Measurements from ENCODE around the gene CALML6.

DNA sequence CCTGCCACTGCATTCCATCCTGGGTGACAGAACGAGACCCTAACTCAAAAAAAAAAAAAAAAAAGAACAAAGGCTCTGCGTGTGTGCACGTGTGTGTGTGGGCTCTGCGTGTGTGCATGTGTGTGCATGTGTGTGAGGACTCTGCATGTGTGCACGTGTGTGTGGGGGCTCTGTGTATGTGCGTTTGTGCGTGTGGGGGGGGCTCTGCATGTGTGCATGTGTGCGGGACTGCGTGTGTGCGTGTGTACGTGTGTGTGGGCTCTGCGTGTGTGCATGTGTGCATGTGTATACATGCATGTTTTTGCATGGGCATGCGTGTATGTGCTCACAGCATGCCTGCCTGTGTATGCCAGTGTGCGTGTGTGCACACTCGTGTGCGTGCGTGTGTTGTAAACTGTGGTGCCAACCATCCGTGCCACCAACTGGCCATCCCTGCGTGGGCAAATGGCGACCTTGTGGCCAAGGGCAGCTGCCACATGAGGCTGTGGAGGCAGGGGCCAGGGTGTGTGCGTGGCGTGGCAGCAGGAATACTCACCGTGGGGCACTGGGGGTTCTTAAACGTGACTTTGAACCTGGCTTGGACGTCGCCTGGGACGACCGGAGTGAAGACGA lies 30.8 kb downstream of the CALML6 start:
- TF ChIP-seq POLR2AphosphoS5 (IDR thresholded peaks at IDR 0.05; ENCODE audit: low read depth) (no peak), CREB1 (CRISPR knock-in tag; IDR thresholded peaks at IDR 0.05; ENCODE audit: low read depth) (no peak), EZH2 (IDR thresholded peaks at IDR 0.05; ENCODE audit: low read depth, unreplicated experiment) (no peak), JUNB (IDR thresholded peaks at IDR 0.05; ENCODE audit: unreplicated experiment) (no peak), EZH2phosphoT487 (IDR thresholded peaks at IDR 0.05; ENCODE audit: unreplicated experiment) (no peak), NANOG (IDR thresholded peaks at IDR 0.05; ENCODE audit: borderline replicate concordance) (no peak), ZNF114 (CRISPR knock-in tag; IDR thresholded peaks at IDR 0.05) (no peak), ZNF331 (CRISPR knock-in tag; IDR thresholded peaks at IDR 0.05; ENCODE audit: low read depth) (no peak)
- TF ChIP-seq, protein P1, sequence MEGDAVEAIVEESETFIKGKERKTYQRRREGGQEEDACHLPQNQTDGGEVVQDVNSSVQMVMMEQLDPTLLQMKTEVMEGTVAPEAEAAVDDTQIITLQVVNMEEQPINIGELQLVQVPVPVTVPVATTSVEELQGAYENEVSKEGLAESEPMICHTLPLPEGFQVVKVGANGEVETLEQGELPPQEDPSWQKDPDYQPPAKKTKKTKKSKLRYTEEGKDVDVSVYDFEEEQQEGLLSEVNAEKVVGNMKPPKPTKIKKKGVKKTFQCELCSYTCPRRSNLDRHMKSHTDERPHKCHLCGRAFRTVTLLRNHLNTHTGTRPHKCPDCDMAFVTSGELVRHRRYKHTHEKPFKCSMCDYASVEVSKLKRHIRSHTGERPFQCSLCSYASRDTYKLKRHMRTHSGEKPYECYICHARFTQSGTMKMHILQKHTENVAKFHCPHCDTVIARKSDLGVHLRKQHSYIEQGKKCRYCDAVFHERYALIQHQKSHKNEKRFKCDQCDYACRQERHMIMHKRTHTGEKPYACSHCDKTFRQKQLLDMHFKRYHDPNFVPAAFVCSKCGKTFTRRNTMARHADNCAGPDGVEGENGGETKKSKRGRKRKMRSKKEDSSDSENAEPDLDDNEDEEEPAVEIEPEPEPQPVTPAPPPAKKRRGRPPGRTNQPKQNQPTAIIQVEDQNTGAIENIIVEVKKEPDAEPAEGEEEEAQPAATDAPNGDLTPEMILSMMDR (conservative IDR thresholded peaks at IDR 0.05; ENCODE audit: low read depth in 2 of 2): no peak
- TF ChIP-seq, protein P2, sequence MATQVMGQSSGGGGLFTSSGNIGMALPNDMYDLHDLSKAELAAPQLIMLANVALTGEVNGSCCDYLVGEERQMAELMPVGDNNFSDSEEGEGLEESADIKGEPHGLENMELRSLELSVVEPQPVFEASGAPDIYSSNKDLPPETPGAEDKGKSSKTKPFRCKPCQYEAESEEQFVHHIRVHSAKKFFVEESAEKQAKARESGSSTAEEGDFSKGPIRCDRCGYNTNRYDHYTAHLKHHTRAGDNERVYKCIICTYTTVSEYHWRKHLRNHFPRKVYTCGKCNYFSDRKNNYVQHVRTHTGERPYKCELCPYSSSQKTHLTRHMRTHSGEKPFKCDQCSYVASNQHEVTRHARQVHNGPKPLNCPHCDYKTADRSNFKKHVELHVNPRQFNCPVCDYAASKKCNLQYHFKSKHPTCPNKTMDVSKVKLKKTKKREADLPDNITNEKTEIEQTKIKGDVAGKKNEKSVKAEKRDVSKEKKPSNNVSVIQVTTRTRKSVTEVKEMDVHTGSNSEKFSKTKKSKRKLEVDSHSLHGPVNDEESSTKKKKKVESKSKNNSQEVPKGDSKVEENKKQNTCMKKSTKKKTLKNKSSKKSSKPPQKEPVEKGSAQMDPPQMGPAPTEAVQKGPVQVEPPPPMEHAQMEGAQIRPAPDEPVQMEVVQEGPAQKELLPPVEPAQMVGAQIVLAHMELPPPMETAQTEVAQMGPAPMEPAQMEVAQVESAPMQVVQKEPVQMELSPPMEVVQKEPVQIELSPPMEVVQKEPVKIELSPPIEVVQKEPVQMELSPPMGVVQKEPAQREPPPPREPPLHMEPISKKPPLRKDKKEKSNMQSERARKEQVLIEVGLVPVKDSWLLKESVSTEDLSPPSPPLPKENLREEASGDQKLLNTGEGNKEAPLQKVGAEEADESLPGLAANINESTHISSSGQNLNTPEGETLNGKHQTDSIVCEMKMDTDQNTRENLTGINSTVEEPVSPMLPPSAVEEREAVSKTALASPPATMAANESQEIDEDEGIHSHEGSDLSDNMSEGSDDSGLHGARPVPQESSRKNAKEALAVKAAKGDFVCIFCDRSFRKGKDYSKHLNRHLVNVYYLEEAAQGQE (IDR thresholded peaks at IDR 0.05; ENCODE audit: unreplicated experiment): no peak
- TF ChIP-seq, protein P3, sequence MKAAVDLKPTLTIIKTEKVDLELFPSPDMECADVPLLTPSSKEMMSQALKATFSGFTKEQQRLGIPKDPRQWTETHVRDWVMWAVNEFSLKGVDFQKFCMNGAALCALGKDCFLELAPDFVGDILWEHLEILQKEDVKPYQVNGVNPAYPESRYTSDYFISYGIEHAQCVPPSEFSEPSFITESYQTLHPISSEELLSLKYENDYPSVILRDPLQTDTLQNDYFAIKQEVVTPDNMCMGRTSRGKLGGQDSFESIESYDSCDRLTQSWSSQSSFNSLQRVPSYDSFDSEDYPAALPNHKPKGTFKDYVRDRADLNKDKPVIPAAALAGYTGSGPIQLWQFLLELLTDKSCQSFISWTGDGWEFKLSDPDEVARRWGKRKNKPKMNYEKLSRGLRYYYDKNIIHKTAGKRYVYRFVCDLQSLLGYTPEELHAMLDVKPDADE (IDR thresholded peaks at IDR 0.05): no peak
- TF ChIP-seq, protein P4, sequence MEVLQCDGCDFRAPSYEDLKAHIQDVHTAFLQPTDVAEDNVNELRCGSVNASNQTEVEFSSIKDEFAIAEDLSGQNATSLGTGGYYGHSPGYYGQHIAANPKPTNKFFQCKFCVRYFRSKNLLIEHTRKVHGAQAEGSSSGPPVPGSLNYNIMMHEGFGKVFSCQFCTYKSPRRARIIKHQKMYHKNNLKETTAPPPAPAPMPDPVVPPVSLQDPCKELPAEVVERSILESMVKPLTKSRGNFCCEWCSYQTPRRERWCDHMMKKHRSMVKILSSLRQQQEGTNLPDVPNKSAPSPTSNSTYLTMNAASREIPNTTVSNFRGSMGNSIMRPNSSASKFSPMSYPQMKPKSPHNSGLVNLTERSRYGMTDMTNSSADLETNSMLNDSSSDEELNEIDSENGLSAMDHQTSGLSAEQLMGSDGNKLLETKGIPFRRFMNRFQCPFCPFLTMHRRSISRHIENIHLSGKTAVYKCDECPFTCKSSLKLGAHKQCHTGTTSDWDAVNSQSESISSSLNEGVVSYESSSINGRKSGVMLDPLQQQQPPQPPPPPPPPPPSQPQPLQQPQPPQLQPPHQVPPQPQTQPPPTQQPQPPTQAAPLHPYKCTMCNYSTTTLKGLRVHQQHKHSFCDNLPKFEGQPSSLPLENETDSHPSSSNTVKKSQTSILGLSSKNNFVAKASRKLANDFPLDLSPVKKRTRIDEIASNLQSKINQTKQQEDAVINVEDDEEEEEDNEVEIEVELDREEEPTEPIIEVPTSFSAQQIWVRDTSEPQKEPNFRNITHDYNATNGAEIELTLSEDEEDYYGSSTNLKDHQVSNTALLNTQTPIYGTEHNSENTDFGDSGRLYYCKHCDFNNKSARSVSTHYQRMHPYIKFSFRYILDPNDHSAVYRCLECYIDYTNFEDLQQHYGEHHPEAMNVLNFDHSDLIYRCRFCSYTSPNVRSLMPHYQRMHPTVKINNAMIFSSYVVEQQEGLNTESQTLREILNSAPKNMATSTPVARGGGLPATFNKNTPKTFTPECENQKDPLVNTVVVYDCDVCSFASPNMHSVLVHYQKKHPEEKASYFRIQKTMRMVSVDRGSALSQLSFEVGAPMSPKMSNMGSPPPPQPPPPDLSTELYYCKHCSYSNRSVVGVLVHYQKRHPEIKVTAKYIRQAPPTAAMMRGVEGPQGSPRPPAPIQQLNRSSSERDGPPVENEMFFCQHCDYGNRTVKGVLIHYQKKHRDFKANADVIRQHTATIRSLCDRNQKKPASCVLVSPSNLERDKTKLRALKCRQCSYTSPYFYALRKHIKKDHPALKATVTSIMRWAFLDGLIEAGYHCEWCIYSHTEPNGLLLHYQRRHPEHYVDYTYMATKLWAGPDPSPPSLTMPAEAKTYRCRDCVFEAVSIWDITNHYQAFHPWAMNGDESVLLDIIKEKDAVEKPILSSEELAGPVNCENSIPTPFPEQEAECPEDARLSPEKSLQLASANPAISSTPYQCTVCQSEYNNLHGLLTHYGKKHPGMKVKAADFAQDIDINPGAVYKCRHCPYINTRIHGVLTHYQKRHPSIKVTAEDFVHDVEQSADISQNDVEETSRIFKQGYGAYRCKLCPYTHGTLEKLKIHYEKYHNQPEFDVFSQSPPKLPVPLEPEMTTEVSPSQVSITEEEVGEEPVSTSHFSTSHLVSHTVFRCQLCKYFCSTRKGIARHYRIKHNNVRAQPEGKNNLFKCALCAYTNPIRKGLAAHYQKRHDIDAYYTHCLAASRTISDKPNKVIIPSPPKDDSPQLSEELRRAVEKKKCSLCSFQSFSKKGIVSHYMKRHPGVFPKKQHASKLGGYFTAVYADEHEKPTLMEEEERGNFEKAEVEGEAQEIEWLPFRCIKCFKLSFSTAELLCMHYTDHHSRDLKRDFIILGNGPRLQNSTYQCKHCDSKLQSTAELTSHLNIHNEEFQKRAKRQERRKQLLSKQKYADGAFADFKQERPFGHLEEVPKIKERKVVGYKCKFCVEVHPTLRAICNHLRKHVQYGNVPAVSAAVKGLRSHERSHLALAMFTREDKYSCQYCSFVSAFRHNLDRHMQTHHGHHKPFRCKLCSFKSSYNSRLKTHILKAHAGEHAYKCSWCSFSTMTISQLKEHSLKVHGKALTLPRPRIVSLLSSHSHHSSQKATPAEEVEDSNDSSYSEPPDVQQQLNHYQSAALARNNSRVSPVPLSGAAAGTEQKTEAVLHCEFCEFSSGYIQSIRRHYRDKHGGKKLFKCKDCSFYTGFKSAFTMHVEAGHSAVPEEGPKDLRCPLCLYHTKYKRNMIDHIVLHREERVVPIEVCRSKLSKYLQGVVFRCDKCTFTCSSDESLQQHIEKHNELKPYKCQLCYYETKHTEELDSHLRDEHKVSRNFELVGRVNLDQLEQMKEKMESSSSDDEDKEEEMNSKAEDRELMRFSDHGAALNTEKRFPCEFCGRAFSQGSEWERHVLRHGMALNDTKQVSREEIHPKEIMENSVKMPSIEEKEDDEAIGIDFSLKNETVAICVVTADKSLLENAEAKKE (CRISPR knock-in tag; IDR thresholded peaks at IDR 0.05): no peak

Data from GM23338 (cell line).